ENCODE data around the gene PSMD11.

DNA sequence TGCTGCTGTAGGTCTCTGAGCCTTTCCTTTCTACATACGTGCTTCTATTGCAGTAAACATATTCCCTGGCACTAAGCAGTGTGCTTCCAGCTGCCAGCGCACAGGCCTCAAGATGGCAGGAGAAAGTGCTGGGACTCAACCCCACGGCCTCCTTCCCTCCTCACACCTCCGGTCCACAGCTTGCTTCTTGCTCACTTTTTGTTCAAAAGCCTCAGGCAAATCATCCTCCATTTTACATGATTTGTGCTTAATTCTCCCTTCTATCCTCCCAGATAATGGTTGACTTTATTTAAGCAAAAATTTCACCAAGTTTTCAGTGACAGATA, 47.9 kb downstream of the PSMD11 start:
- TF ChIP-seq EZH2 (IDR thresholded peaks at IDR 0.05; ENCODE audit: insufficient read depth, poor library complexity, severe bottlenecking) (no peak), EZH2phosphoT487 (IDR thresholded peaks at IDR 0.05; ENCODE audit: insufficient read depth, low read depth) (no peak)

All from GM23248 (cell line).